SU-DHL-6 (cell line): ENCODE results near the gene PITPNM3.

Experiments used
- H2AFZ ChIP-seq: fragments of 200-600 bp; sonication (generic); 2 replicates; pipeline ENCODE4 v1.6.1; 2014; ENCODE audit warnings: low read depth, mild to moderate bottlenecking, moderate library complexity, mixed read lengths, antibody characterized with exemption, low read length; ENCODE audit not compliant: severe bottlenecking
- H3F3A ChIP-seq: fragments of 200-600 bp; shearing (Covaris generic); 2 replicates; pipeline ENCODE4 v1.6.0; 2016; ENCODE audit warnings: antibody characterized with exemption, mild to moderate bottlenecking; ENCODE audit not compliant: insufficient read depth
- H3K27ac ChIP-seq: fragments of 200-600 bp; sonication (generic); 2 replicates; pipeline ENCODE4 v1.5.1; 2016; ENCODE audit warnings: low read depth, mild to moderate bottlenecking, low read length, moderate library complexity, mixed read lengths
- H3K27me3 ChIP-seq: fragments of 200-600 bp; sonication (generic), shearing (Covaris generic); 2 replicates; pipeline ENCODE4 v1.6.0; 2014; ENCODE audit warnings: mild to moderate bottlenecking, low read length
- H3K36me3 ChIP-seq: fragments of 200-600 bp; sonication (generic); 2 replicates; pipeline ENCODE4 v1.6.1; 2014; ENCODE audit warnings: mild to moderate bottlenecking, low read length, mixed read lengths
- H3K4me2 ChIP-seq: fragments of 300-600, 200-600 bp; shearing (Covaris generic), sonication (generic); 2 replicates; pipeline ENCODE4 v1.6.0; 2014; ENCODE audit warnings: low read length, low read depth, mild to moderate bottlenecking; ENCODE audit not compliant: poor library complexity, severe bottlenecking
- H3K4me3 ChIP-seq: fragments of 200-600 bp; sonication (generic); 2 replicates; pipeline ENCODE4 v1.5.1; 2014; ENCODE audit warnings: antibody characterized with exemption, low read length, mild to moderate bottlenecking, mixed read lengths; ENCODE audit not compliant: insufficient read depth, poor library complexity, severe bottlenecking
- H3K79me2 ChIP-seq: fragments of 200-600 bp; sonication (generic); 2 replicates; pipeline ENCODE4 v1.6.1; 2014; ENCODE audit warnings: mild to moderate bottlenecking, low read length, moderate library complexity; ENCODE audit not compliant: insufficient read depth
- H3K9ac ChIP-seq: fragments of 200-600 bp; sonication (generic); 2 replicates; pipeline ENCODE4 v1.7.0; 2014; ENCODE audit warnings: mild to moderate bottlenecking, low read length
- H3K9me2 ChIP-seq: fragments of 200-600 bp; sonication (generic); replicated peaks from 2 replicates; pipeline ENCODE4 v1.6.1; 2014; ENCODE audit warnings: low read length; ENCODE audit not compliant: insufficient read depth
- H3K9me3 ChIP-seq: fragments of 200-600 bp; sonication (generic); 2 replicates; pipeline ENCODE4 v1.6.1; 2014; ENCODE audit warnings: low read length, mixed read lengths; ENCODE audit not compliant: insufficient read depth
- H4K20me1 ChIP-seq: fragments of 200-600 bp; sonication (generic); 2 replicates; pipeline ENCODE4 v1.6.1; 2014; ENCODE audit warnings: low read depth, mild to moderate bottlenecking, antibody characterized with exemption, low read length, moderate library complexity, mixed read lengths
- EZH2phosphoT487 ChIP-seq: fragments of 200-600 bp; sonication (generic), shearing (Covaris generic); conservative IDR thresholded peaks from 2 replicates; pipeline ENCODE4 v1.6.1; 2018; ENCODE audit warnings: mild to moderate bottlenecking, antibody characterized with exemption, low read length, moderate library complexity, mixed read lengths
- TF ChIP-seq, protein P1 (sequence below): fragments of 200-600 bp; sonication (generic); IDR thresholded peaks from one replicate; pipeline ENCODE4 v1.5.1; 2017; ENCODE audit warnings: antibody characterized with exemption, mild to moderate bottlenecking, low read length, moderate library complexity; ENCODE audit not compliant: insufficient read depth, poor library complexity, severe bottlenecking

PITPNM3 gene

DNA sequence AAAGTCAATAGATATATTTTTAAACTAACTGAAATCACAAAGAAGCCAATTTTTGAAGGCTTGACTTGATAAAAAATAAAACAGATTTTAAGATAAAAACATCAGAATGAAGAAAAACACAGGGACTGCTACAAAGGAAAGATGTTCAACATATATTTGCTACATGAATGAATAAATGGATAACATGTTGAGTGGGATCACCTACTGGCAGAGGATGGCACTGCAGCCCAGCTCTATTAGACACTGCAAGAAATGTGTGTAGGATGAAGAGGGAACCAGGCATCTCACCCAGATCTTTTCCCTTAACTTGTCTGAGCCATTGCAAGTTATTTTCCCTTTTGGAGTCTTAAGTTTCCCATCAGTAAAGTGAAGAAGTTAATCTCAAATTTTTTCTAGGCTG is 125.6 kb downstream of the PITPNM3 start:
- no peaks in the 10 kb centered on the region for H3K9me2 ChIP-seq
- H2AFZ ChIP-seq: no peak overlapping the region
- no peaks in the 10 kb centered on the region for H3K27me3 ChIP-seq
- no peaks in the 10 kb centered on the region for H3K36me3 ChIP-seq
- H4K20me1 ChIP-seq: no peaks in the 10 kb centered on the region
- peaks cover 6% of the 10 kb centered on the region; the same call in 1 of the 2 replicates for H3K9me3 ChIP-seq
- no peak overlapping the region for H3K4me3 ChIP-seq
- no peak overlapping the region for H3K9ac ChIP-seq
- TF ChIP-seq, protein P1, sequence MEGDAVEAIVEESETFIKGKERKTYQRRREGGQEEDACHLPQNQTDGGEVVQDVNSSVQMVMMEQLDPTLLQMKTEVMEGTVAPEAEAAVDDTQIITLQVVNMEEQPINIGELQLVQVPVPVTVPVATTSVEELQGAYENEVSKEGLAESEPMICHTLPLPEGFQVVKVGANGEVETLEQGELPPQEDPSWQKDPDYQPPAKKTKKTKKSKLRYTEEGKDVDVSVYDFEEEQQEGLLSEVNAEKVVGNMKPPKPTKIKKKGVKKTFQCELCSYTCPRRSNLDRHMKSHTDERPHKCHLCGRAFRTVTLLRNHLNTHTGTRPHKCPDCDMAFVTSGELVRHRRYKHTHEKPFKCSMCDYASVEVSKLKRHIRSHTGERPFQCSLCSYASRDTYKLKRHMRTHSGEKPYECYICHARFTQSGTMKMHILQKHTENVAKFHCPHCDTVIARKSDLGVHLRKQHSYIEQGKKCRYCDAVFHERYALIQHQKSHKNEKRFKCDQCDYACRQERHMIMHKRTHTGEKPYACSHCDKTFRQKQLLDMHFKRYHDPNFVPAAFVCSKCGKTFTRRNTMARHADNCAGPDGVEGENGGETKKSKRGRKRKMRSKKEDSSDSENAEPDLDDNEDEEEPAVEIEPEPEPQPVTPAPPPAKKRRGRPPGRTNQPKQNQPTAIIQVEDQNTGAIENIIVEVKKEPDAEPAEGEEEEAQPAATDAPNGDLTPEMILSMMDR: no peak
- no peak for TF ChIP-seq EZH2phosphoT487
- no peak overlapping the region for H3K4me2 ChIP-seq
- no peaks in the 10 kb centered on the region for H3K79me2 ChIP-seq
- no peaks in the 10 kb centered on the region for H3F3A ChIP-seq
- H3K27ac ChIP-seq: no peak overlapping the region

DNA sequence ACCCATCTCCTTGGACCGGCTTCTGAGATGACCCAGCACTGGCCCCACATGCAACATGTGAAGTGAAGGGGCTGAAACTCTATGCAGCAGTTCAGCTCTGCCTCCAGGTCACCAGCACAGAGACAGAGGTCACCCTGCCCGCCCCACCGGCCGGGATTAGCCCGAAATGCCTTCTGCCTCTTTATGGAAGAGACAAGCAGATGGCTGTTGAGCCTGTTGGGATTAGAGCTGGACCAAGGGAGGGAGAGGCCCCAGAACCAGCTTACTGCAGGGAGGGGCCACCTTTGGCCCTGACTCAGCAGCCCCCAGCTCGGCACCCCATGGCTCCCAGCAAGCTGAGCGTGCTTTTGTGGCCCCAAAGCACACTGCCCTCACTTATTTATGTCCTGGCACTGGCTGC is 127.1 kb downstream of the PITPNM3 start:
- no peaks in the 10 kb centered on the region for H3K36me3 ChIP-seq
- no peak for TF ChIP-seq EZH2phosphoT487
- TF ChIP-seq, protein P1: no peak

DNA sequence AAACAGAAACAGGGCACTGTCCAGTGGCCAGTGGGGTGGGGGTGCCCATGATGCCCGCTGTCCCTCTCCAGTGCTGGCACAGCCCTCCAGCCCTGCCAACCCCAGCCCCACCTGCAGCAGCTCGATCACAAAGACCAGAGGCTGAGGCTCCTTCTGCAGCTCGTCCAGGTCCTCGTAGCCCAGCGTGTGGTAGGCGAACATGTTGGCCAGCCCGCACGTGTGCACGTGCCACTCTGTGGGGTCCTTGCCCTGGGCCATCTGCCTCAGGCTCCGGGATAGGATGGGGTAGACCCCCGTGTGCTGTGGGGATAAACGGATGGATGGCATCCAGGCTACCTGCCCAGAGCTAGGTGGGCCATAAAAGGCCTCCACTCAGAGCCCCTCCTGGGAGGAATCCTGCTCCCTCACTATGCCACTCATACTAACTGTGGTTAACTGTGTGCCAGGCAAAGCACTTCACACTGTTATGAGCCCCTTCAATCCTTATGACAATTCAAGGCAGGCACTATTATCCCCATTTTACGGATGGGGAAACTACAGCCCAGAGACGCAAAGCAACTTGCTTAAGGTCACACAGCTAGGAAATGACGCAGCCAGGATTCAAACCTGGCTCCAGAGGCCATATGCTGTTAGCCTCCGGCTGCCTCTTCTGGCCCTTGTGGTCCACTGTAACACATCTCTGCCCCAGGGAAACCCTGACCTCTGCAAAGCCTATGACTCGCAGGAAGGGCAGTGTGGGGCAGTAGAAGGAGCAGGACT is 128.0 kb downstream of the PITPNM3 start:
- Histone ChIP-seq H3K36me3 (no peaks in the 10 kb centered on the region), H3K9me2 (no peaks in the 10 kb centered on the region), H3K9ac (no peak overlapping the region), H3K79me2 (no peaks in the 10 kb centered on the region), H3K27me3 (no peaks in the 10 kb centered on the region), H3K27ac (no peak overlapping the region), H4K20me1 (no peaks in the 10 kb centered on the region), H3K4me2 (no peak overlapping the region), H3F3A (no peaks in the 10 kb centered on the region), H2AFZ (no peak overlapping the region), H3K9me3 (peaks cover 6% of the 10 kb centered on the region; the same call in 1 of the 2 replicates), H3K4me3 (no peak overlapping the region)
- TF ChIP-seq EZH2phosphoT487: no peak
- TF ChIP-seq, protein P1: no peak

More for the DNA sequence above, 127.1 kb downstream of the PITPNM3 start:
- Histone ChIP-seq H3K9ac (no peak overlapping the region), H3K9me2 (no peaks in the 10 kb centered on the region), H3K9me3 (peaks cover 6% of the 10 kb centered on the region; the same call in 1 of the 2 replicates), H3K4me3 (no peak overlapping the region), H3K27ac (no peak overlapping the region), H2AFZ (no peak overlapping the region), H3K79me2 (no peaks in the 10 kb centered on the region), H3K27me3 (no peaks in the 10 kb centered on the region), H3F3A (no peaks in the 10 kb centered on the region), H3K4me2 (no peak overlapping the region), H4K20me1 (no peaks in the 10 kb centered on the region)
